HCT116 (cell line): ENCODE data around the gene ARTN. TPM values are rescaled to one million over a fixed set of nuclear protein-coding genes. Genes with fewer than 3 reads are reported as not detected.

Experiments
- ATAC-seq: fragments of 200-7000 bp; cut with Tn5 transposase; 2 replicates; pipeline ENCODE4 v1.9.1; 2020; ENCODE audit warnings: mild to moderate bottlenecking, moderate library complexity
- BruUV-seq: library from RNA; stranded (reverse); fragments of 400-500 nt; replicated peaks from 2 replicates; lab custom pipeline; 2021; lab: Mats Ljungman, UMichigan
- CTCF ChIA-PET: fragments of 300-600 bp; sonication (Branson Sonifier 250); formaldehyde crosslinking; loops from one replicate; lab custom pipeline; 2021; ENCODE audit warnings: antibody characterized with exemption; lab: Charles Lee
- POLR2A ChIA-PET: fragments of 300-600, 350-600 bp; sonication (Branson Sonifier 250); formaldehyde crosslinking; loops from one replicate; lab custom pipeline; 2021; ENCODE audit warnings: antibody characterized with exemption; lab: Charles Lee
- RAD21 ChIA-PET, 2 experiments: fragments of 300-600 bp; sonication (Branson Sonifier 250); formaldehyde crosslinking; loops; one replicate each; lab custom pipeline; 2023; ENCODE audit warnings: low total read pairs in 2 of 2; ENCODE audit not compliant: uncharacterized antibody in 2 of 2, unreplicated experiment in 2 of 2, low non-redundant PET in 1 of 2; lab: Charles Lee
- DNase-seq: peaks from one replicate; pipeline ENCODE4 v3.0.0-alpha.2; 2010; ENCODE audit warnings: low read depth, low spot score
- H2AFZ ChIP-seq: fragments of 200-600 bp; shearing (Covaris generic), sonication (generic); 2 replicates; pipeline ENCODE4 v1.6.1; 2017; ENCODE audit warnings: low read depth, mixed run types, mixed read lengths, antibody characterized with exemption, low read length; ENCODE audit not compliant: poor library complexity, severe bottlenecking
- H3K27ac ChIP-seq: 2 replicates; pipeline ENCODE4 v1.5.1; 2012; ENCODE audit warnings: low read depth, low read length
- H3K27me3 ChIP-seq: fragments of 200-600 bp; sonication (generic); 2 replicates; pipeline ENCODE4 v1.6.1; 2016; ENCODE audit warnings: mixed run types, low read length, mixed read lengths; ENCODE audit not compliant: insufficient read depth
- H3K36me3 ChIP-seq, 2 experiments: fragments of 200-500 bp in 1 of 2; fragments of 200-600 bp in 1 of 2; sonication (Bioruptor generic) in 1 of 2; sonication (generic) in 1 of 2; 2 replicates each; pipeline versions ENCODE4 v1.5.1 to v1.6.1; 2014 to 2016; ENCODE audit warnings: low read length in 2 of 2, inconsistent platforms in 1 of 2, mixed read lengths in 1 of 2, mixed run types in 1 of 2; ENCODE audit not compliant: insufficient read depth in 2 of 2, control insufficient read depth in 1 of 2
- H3K4me1 ChIP-seq, 2 experiments: fragments of 200-600 bp in 1 of 2; sonication (generic) in 1 of 2; 2 replicates each; pipeline versions ENCODE4 v1.5.1 to v1.6.1; 2012 to 2017; ENCODE audit warnings: low read length in 2 of 2, inconsistent platforms in 1 of 2, mild to moderate bottlenecking in 1 of 2, mixed read lengths in 1 of 2, mixed run types in 1 of 2, moderate library complexity in 1 of 2; ENCODE audit not compliant: insufficient read depth in 2 of 2, control insufficient read depth in 1 of 2
- H3K4me2 ChIP-seq: fragments of 200-600 bp; sonication (generic); 2 replicates; pipeline ENCODE4 v1.6.1; 2017; ENCODE audit warnings: mixed run types, low read length, mixed read lengths
- H3K4me3 ChIP-seq, 2 experiments: fragments of 200-600 bp in 1 of 2; sonication (generic) in 1 of 2; replicated peaks in 1 of 2; 2 replicates each; pipeline ENCODE4 v1.5.1; 2011 to 2016; ENCODE audit warnings: low read length in 2 of 2, control low read depth in 1 of 2, low read depth in 1 of 2, mild to moderate bottlenecking in 1 of 2, mixed read lengths in 1 of 2, mixed run types in 1 of 2
- H3K79me2 ChIP-seq: fragments of 200-600 bp; sonication (generic); 2 replicates; pipeline ENCODE4 v1.6.1; 2017; ENCODE audit warnings: mild to moderate bottlenecking, mixed run types, low read length, moderate library complexity, mixed read lengths; ENCODE audit not compliant: insufficient read depth
- H3K9ac ChIP-seq: fragments of 200-600 bp; sonication (generic); 2 replicates; pipeline ENCODE4 v1.6.1; 2016; ENCODE audit warnings: low read length, mixed read lengths
- H3K9me2 ChIP-seq: fragments of 200-600 bp; sonication (generic), shearing (Covaris generic); 2 replicates; pipeline ENCODE4 v1.6.1; 2017; ENCODE audit warnings: mixed run types, mild to moderate bottlenecking, moderate library complexity; ENCODE audit not compliant: insufficient read depth
- H3K9me3 ChIP-seq, 2 experiments: fragments of 200-500 bp in 1 of 2; fragments of 200-600 bp in 1 of 2; sonication (Bioruptor generic) in 1 of 2; sonication (generic) in 1 of 2; 2 replicates each; pipeline ENCODE4 v1.6.1; 2014 to 2017; ENCODE audit warnings: low read length in 2 of 2, mixed read lengths in 2 of 2, inconsistent platforms in 1 of 2, low read depth in 1 of 2, mild to moderate bottlenecking in 1 of 2, mixed run types in 1 of 2, moderate library complexity in 1 of 2; ENCODE audit not compliant: control insufficient read depth in 1 of 2, insufficient read depth in 1 of 2
- H4K20me1 ChIP-seq: fragments of 200-600 bp; sonication (generic), shearing (Covaris generic); 2 replicates; pipeline ENCODE4 v1.6.1; 2017; ENCODE audit warnings: mixed run types, mild to moderate bottlenecking, moderate library complexity; ENCODE audit not compliant: insufficient read depth
- CEBPB ChIP-seq: IDR thresholded peaks from 2 replicates; pipeline ENCODE4 v1.6.1; 2012; ENCODE audit warnings: low read depth
- EGR1 ChIP-seq: IDR thresholded peaks from 2 replicates; pipeline ENCODE4 v1.6.1; 2012; ENCODE audit warnings: low read depth
- ELF1 ChIP-seq: IDR thresholded peaks from 2 replicates; pipeline ENCODE4 v1.6.1; 2012; ENCODE audit warnings: low read depth, borderline replicate concordance
- JUND ChIP-seq: IDR thresholded peaks from 2 replicates; pipeline ENCODE4 v1.6.1; 2012
- MAX ChIP-seq: IDR thresholded peaks from 2 replicates; pipeline ENCODE4 v1.6.1; 2012
- POLR2A ChIP-seq: IDR thresholded peaks from 2 replicates; pipeline ENCODE4 v1.7.0; 2011; ENCODE audit warnings: borderline replicate concordance; ENCODE audit not compliant: insufficient read depth, insufficient read length; ENCODE audit errors: extremely low read depth
- POLR2AphosphoS5 ChIP-seq: IDR thresholded peaks from 2 replicates; pipeline ENCODE4 v1.6.1; 2011; ENCODE audit warnings: mild to moderate bottlenecking, low read depth, low read length, moderate library complexity
- RAD21 ChIP-seq: IDR thresholded peaks from 2 replicates; pipeline ENCODE4 v1.6.1; 2012; ENCODE audit warnings: low read depth, mild to moderate bottlenecking
- REST ChIP-seq: IDR thresholded peaks from 2 replicates; pipeline ENCODE4 v1.6.1; 2012; ENCODE audit warnings: low read depth
- SIN3A ChIP-seq: IDR thresholded peaks from 2 replicates; pipeline ENCODE4 v1.6.1; 2012; ENCODE audit warnings: low read depth
- TCF7L2 ChIP-seq: IDR thresholded peaks from 2 replicates; pipeline ENCODE4 v1.7.0; 2011; ENCODE audit warnings: borderline replicate concordance, inconsistent platforms; ENCODE audit not compliant: insufficient read depth, insufficient read length; ENCODE audit errors: extremely low read depth
- YY1 ChIP-seq: IDR thresholded peaks from 2 replicates; pipeline ENCODE4 v1.6.1; 2011; ENCODE audit warnings: low read length, low read depth, moderate library complexity, mild to moderate bottlenecking; ENCODE audit not compliant: insufficient replicate concordance; ENCODE audit errors: extremely low read depth
- ZNF274 ChIP-seq: fragments of 200-500 bp; sonication (Bioruptor generic); IDR thresholded peaks from 2 replicates; pipeline ENCODE4 v1.6.1; 2014; ENCODE audit warnings: mild to moderate bottlenecking, low read depth, low read length, inconsistent platforms
- intact Hi-C: fragments of 100-400 bp; cut with micrococcal nuclease; formaldehyde crosslinking; loops from 2 replicates; pipeline ENCODE4 v1.10.0; 2022
- total RNA-seq: library from RNA; stranded (reverse); gene quantifications from one replicate; pipeline ENCODE4 v1.2.1, GENCODE V29; 2021; ENCODE audit not compliant: unreplicated experiment
- TF ChIP-seq, protein P1 (sequence below): IDR thresholded peaks from 2 replicates; pipeline ENCODE4 v1.6.1; 2012
- TF ChIP-seq, protein P2 (sequence below): IDR thresholded peaks from 2 replicates; pipeline ENCODE4 v1.6.1; 2011; ENCODE audit warnings: mild to moderate bottlenecking, low read length, moderate library complexity; ENCODE audit not compliant: insufficient replicate concordance; ENCODE audit errors: extremely low read depth

The ARTN gene
- total RNA-seq, 1 experiment from 2014 or later: 36.4 TPM

- H2AFZ ChIP-seq: no peak overlapping the region
- H4K20me1 ChIP-seq: no peaks in the 10 kb centered on the region
- ATAC-seq: no peak
- H3K27me3 ChIP-seq: no peaks in the 10 kb centered on the region
- ChIA-PET RAD21 (no interaction called here), POLR2A (interaction anchor here (0.7 kb wide), 1 partner anchor 10 kb away, joined by 3 read pairs; no protein-coding TSS in a partner anchor), CTCF (no interaction called here)
- no peak overlapping the region for H3K27ac ChIP-seq
- H3K36me3 ChIP-seq: no peaks in the 10 kb centered on the region; a peak in 2 of 4 replicates
- no peaks in the 10 kb centered on the region for H3K9me2 ChIP-seq
- H3K4me1 ChIP-seq: no peaks in the 10 kb centered on the region
- H3K9me3 ChIP-seq: no peaks in the 10 kb centered on the region
- H3K79me2 ChIP-seq: no peaks in the 10 kb centered on the region
- BruUV-seq: no TSS peak
- no peak for TF ChIP-seq JUND
- no peak for DNase-seq
- no peak overlapping the region for H3K4me3 ChIP-seq
- no peak overlapping the region for H3K4me2 ChIP-seq
- intact Hi-C loops: no loop called here
- H3K9ac ChIP-seq: no peak overlapping the region
These were observed 30.3 kb downstream of the ARTN start for GRCh38 chr1:43963890-43964289.

DNA sequence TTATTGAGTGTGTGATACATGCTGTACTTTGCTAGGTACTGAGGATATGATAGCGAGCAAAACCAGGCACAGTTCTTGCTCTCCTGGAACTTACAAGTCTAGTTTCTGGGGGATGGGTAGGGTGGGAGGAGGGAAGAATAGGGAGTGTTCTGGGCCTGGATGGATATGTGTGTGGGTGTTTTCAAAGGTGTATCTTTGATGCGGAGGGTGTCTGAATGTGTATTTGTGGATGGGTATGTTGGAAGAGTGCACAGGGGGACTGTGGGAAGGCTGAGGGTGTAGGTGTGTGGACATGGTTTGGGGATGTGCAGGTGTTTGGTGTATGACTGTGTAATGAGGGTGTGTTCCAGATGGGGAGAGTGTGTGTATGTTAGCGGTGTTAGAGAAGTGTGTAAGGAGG is 31.7 kb downstream of the ARTN start:
- Histone ChIP-seq H3K4me2 (no peak overlapping the region), H3K9me2 (no peaks in the 10 kb centered on the region), H3K4me3 (no peak overlapping the region), H3K27me3 (no peaks in the 10 kb centered on the region), H3K79me2 (peaks cover 5% of the 10 kb centered on the region), H2AFZ (no peak overlapping the region)
- intact Hi-C loops: no loop called here
- no peak for DNase-seq
- POLR2A ChIA-PET: no interaction called here
- BruUV-seq: no TSS peak
- RAD21 ChIA-PET: no interaction called here
- TF ChIP-seq POLR2A: no peak
- TF ChIP-seq EGR1: no peak
- TF ChIP-seq TCF7L2: no peak
- TF ChIP-seq, protein P1, sequence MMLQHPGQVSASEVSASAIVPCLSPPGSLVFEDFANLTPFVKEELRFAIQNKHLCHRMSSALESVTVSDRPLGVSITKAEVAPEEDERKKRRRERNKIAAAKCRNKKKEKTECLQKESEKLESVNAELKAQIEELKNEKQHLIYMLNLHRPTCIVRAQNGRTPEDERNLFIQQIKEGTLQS: no peak
- no peak for TF ChIP-seq CEBPB
- no peak for TF ChIP-seq MAX
- TF ChIP-seq, protein P2, sequence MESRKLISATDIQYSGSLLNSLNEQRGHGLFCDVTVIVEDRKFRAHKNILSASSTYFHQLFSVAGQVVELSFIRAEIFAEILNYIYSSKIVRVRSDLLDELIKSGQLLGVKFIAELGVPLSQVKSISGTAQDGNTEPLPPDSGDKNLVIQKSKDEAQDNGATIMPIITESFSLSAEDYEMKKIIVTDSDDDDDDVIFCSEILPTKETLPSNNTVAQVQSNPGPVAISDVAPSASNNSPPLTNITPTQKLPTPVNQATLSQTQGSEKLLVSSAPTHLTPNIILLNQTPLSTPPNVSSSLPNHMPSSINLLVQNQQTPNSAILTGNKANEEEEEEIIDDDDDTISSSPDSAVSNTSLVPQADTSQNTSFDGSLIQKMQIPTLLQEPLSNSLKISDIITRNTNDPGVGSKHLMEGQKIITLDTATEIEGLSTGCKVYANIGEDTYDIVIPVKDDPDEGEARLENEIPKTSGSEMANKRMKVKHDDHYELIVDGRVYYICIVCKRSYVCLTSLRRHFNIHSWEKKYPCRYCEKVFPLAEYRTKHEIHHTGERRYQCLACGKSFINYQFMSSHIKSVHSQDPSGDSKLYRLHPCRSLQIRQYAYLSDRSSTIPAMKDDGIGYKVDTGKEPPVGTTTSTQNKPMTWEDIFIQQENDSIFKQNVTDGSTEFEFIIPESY: no peak
- no peak for TF ChIP-seq POLR2AphosphoS5
- no peak for TF ChIP-seq ELF1
- no peak for TF ChIP-seq REST
- no peak for TF ChIP-seq ZNF274
- no peak for TF ChIP-seq RAD21
- no peak for TF ChIP-seq SIN3A
- no peak for TF ChIP-seq YY1
- TF ChIP-seq JUND: no peak
- TF ChIP-seq, all 23 proteins: peak for 0
- no peak overlapping the region for H3K9ac ChIP-seq
- CTCF ChIA-PET: no interaction called here
- H3K27ac ChIP-seq: no peak overlapping the region
- H4K20me1 ChIP-seq: no peaks in the 10 kb centered on the region
- ATAC-seq: no peak
- H3K36me3 ChIP-seq: no peaks in the 10 kb centered on the region; a peak in 2 of 4 replicates
- no peaks in the 10 kb centered on the region for H3K9me3 ChIP-seq
- peaks cover 0 to 4% of the 10 kb centered on the region in 2 experiments; a peak in 1 of 4 replicates for H3K4me1 ChIP-seq
